H9 (cell line): ENCODE data around the gene TM9SF2. TPM values are rescaled to one million over a fixed set of nuclear protein-coding genes. Genes with fewer than 3 reads are reported as not detected.

ENCODE experiments used
- DNase-seq: peaks from one replicate; pipeline ENCODE4 v3.0.0-alpha.2; 2017
- H2AFZ ChIP-seq: one replicate; pipeline ENCODE4 v1.6.1; 2013; ENCODE audit warnings: mild to moderate bottlenecking, low read length, control low read depth, moderate library complexity
- H2AK5ac ChIP-seq: 2 replicates; pipeline ENCODE4 v1.6.1; 2013; ENCODE audit warnings: low read length, control low read depth, mixed read lengths; ENCODE audit not compliant: insufficient read length
- H2BK120ac ChIP-seq: one replicate; pipeline ENCODE4 v1.6.1; 2013; ENCODE audit warnings: low read depth, mild to moderate bottlenecking, low read length, control low read depth, inconsistent platforms; ENCODE audit not compliant: poor library complexity, severe bottlenecking
- H2BK12ac ChIP-seq: 2 replicates; pipeline ENCODE4 v1.6.1; 2013; ENCODE audit warnings: low read length, control low read depth, mixed read lengths, low read depth; ENCODE audit not compliant: insufficient read length
- H2BK15ac ChIP-seq: 2 replicates; pipeline ENCODE4 v1.6.1; 2013; ENCODE audit warnings: low read depth, low read length, control low read depth
- H2BK20ac ChIP-seq: one replicate; pipeline ENCODE4 v1.6.1; 2013; ENCODE audit warnings: low read depth, mild to moderate bottlenecking, low read length, control low read depth, inconsistent platforms; ENCODE audit not compliant: poor library complexity, severe bottlenecking
- H2BK5ac ChIP-seq: 2 replicates; pipeline ENCODE4 v1.6.1; 2013; ENCODE audit warnings: low read length, control low read depth, mixed read lengths; ENCODE audit not compliant: insufficient read length
- H3K14ac ChIP-seq: 2 replicates; pipeline ENCODE4 v1.6.1; 2013; ENCODE audit warnings: low read length, control low read depth; ENCODE audit not compliant: insufficient read depth
- H3K18ac ChIP-seq: 2 replicates; pipeline ENCODE4 v1.6.1; 2013; ENCODE audit warnings: low read depth, mild to moderate bottlenecking, mixed read lengths, low read length, control low read depth; ENCODE audit not compliant: insufficient read length
- H3K23ac ChIP-seq: 2 replicates; pipeline ENCODE4 v1.6.1; 2013; ENCODE audit warnings: low read length, control low read depth, mixed read lengths, low read depth; ENCODE audit not compliant: insufficient read length
- H3K23me2 ChIP-seq: 2 replicates; pipeline ENCODE4 v1.6.1; 2013; ENCODE audit warnings: low read depth, mild to moderate bottlenecking, mixed read lengths, low read length, control low read depth; ENCODE audit not compliant: insufficient read length, poor library complexity, severe bottlenecking
- H3K27ac ChIP-seq: 2 replicates; pipeline ENCODE4 v1.5.1; 2013; ENCODE audit warnings: low read length, control low read depth, mixed read lengths, low read depth; ENCODE audit not compliant: insufficient read length
- H3K27me3 ChIP-seq: 2 replicates; pipeline ENCODE4 v1.6.1; 2013; ENCODE audit warnings: low read length, control low read depth, inconsistent platforms; ENCODE audit not compliant: insufficient read depth
- H3K4ac ChIP-seq: 2 replicates; pipeline ENCODE4 v1.6.1; 2013; ENCODE audit warnings: low read depth, mild to moderate bottlenecking, control low read depth, inconsistent platforms, low read length, moderate library complexity
- H3K4me1 ChIP-seq: 2 replicates; pipeline ENCODE4 v1.6.1; 2013; ENCODE audit warnings: low read length, control low read depth, inconsistent platforms; ENCODE audit not compliant: insufficient read depth
- H3K4me2 ChIP-seq: 2 replicates; pipeline ENCODE4 v1.6.1; 2013; ENCODE audit warnings: low read length, control low read depth, mixed read lengths; ENCODE audit not compliant: insufficient read length, insufficient read depth
- H3K56ac ChIP-seq: 2 replicates; pipeline ENCODE4 v1.6.1; 2013; ENCODE audit warnings: low read depth, mild to moderate bottlenecking, mixed read lengths, low read length, control low read depth; ENCODE audit not compliant: insufficient read length
- H3K79me1 ChIP-seq: 2 replicates; pipeline ENCODE4 v1.6.1; 2013; ENCODE audit warnings: low read depth, mild to moderate bottlenecking, moderate library complexity, low read length, control low read depth, inconsistent platforms; ENCODE audit not compliant: insufficient read depth, poor library complexity, severe bottlenecking
- H3K79me2 ChIP-seq: 2 replicates; pipeline ENCODE4 v1.6.1; 2013; ENCODE audit warnings: low read length, control low read depth, inconsistent platforms; ENCODE audit not compliant: insufficient read depth
- H3K9ac ChIP-seq: 2 replicates; pipeline ENCODE4 v1.6.1; 2013; ENCODE audit warnings: low read length, control low read depth, mixed read lengths; ENCODE audit not compliant: insufficient read length; ENCODE audit errors: extremely low read depth
- H3K9me3 ChIP-seq: one replicate; pipeline ENCODE4 v1.6.1; 2013; ENCODE audit warnings: low read depth, low read length, inconsistent platforms; ENCODE audit not compliant: control insufficient read depth
- H3T11ph ChIP-seq: one replicate; pipeline ENCODE4 v1.6.1; 2013; ENCODE audit warnings: mild to moderate bottlenecking, low read length, control low read depth, inconsistent platforms
- H4K20me1 ChIP-seq: one replicate; pipeline ENCODE4 v1.6.1; 2013; ENCODE audit not compliant: control insufficient read depth, insufficient read length, insufficient read depth
- H4K5ac ChIP-seq: 2 replicates; pipeline ENCODE4 v1.6.1; 2013; ENCODE audit warnings: low read depth, mild to moderate bottlenecking, mixed read lengths, low read length, control low read depth; ENCODE audit not compliant: insufficient read length
- H4K8ac ChIP-seq: replicated peaks from 2 replicates; pipeline ENCODE4 v1.6.1; 2013; ENCODE audit warnings: low read length, control low read depth, mixed read lengths, low read depth; ENCODE audit not compliant: insufficient read length
- H4K91ac ChIP-seq: 2 replicates; pipeline ENCODE4 v1.6.1; 2013; ENCODE audit warnings: low read depth, mild to moderate bottlenecking, moderate library complexity, mixed read lengths, low read length, control low read depth; ENCODE audit not compliant: insufficient read length
- H3K27ac Mint-ChIP-seq, 3 experiments: 2 replicates in 2 of 3; 3 replicates in 1 of 3; pipeline ENCODE4 v1.8.0; 2020 to 2021; ENCODE audit warnings: mixed read lengths in 3 of 3, mild to moderate bottlenecking in 1 of 3, moderate library complexity in 1 of 3
- H3K27me3 Mint-ChIP-seq: 2 replicates; pipeline ENCODE4 v1.8.0; 2021; ENCODE audit warnings: low read depth, mild to moderate bottlenecking, moderate library complexity, mixed read lengths
- H3K36me3 Mint-ChIP-seq, 3 experiments: 2 replicates in 2 of 3; 3 replicates in 1 of 3; pipeline ENCODE4 v1.8.0; 2020 to 2021; ENCODE audit warnings: low read depth in 3 of 3, mixed read lengths in 3 of 3; ENCODE audit not compliant: insufficient read depth in 1 of 3
- H3K4me1 Mint-ChIP-seq, 2 experiments: 2 replicates each; pipeline ENCODE4 v1.8.0; 2020; ENCODE audit warnings: mixed read lengths in 2 of 2
- H3K4me3 Mint-ChIP-seq, 2 experiments: 2 replicates in 1 of 2; 3 replicates in 1 of 2; pipeline ENCODE4 v1.8.0; 2020 to 2021; ENCODE audit warnings: mild to moderate bottlenecking in 2 of 2, mixed read lengths in 2 of 2, moderate library complexity in 1 of 2
- H3K9me3 Mint-ChIP-seq, 2 experiments: 2 replicates in 1 of 2; 3 replicates in 1 of 2; pipeline ENCODE4 v1.8.0; 2020; ENCODE audit warnings: mild to moderate bottlenecking in 2 of 2, mixed read lengths in 2 of 2, moderate library complexity in 1 of 2
- whole genome bisulfite sequencing: extraction: QIAGEN DNeasy Blood & Tissue Kit; methylation state at CpG from one replicate; pipeline ENCODE4 v1.1.7; 2013; ENCODE audit warnings: missing lambda C conversion rate, low lambda C conversion rate, mixed read lengths; ENCODE audit not compliant: insufficient read length; ENCODE audit errors: extremely low coverage; 5-methylcytosine and 5-hydroxymethylcytosine counted together
- total RNA-seq: library from RNA; stranded (reverse); gene quantifications from 2 replicates; pipeline ENCODE4 v1.2.1, GENCODE V29; 2021
- TF ChIP-seq, protein P1 (sequence below): fragments of 200-600 bp; sonication (generic); conservative IDR thresholded peaks from 3 replicates; pipeline ENCODE4 v1.8.0; 2021; ENCODE audit warnings: antibody characterized with exemption, mild to moderate bottlenecking

TM9SF2 gene
- total RNA-seq, 1 experiment from 2014 or later = 86.1 TPM

DNA sequence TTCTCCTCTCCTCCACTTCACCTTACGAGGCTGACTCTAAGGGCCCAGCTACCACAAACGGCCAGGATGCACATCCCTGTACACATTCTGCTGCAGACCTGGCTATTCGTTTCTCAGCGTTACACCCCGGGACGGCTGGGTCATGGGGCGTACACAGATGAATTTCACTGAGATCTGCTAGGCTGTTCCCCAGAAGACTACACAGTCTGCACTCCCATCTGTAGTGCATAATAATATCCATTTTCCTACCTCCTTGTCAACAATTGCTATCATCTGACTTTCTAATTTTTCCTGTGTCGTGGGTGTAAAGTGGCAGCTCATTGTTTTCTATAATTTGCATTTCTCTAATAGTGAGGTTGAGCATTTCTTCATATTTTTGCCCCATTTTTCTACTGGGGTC, 85.7 kb downstream of the TM9SF2 start:
- no peak overlapping the region for H4K91ac ChIP-seq
- no peak overlapping the region for H3K27ac ChIP-seq
- no peaks in the 10 kb centered on the region for H3K36me3 Mint-ChIP-seq
- H2BK15ac ChIP-seq = no peak overlapping the region
- H3K9me3 Mint-ChIP-seq = no peaks in the 10 kb centered on the region
- H2BK20ac ChIP-seq = no peak overlapping the region
- H3K4ac ChIP-seq = no peak overlapping the region
- no peak overlapping the region for H2BK120ac ChIP-seq
- no peaks in the 10 kb centered on the region for H3K79me1 ChIP-seq
- H3K4me3 Mint-ChIP-seq = no peak overlapping the region
- no peak overlapping the region for H3T11ph ChIP-seq
- H3K4me1 Mint-ChIP-seq = peaks cover 3 to 4% of the 10 kb centered on the region in 2 experiments; a peak in 1 of 4 replicates
- TF ChIP-seq, protein P1, sequence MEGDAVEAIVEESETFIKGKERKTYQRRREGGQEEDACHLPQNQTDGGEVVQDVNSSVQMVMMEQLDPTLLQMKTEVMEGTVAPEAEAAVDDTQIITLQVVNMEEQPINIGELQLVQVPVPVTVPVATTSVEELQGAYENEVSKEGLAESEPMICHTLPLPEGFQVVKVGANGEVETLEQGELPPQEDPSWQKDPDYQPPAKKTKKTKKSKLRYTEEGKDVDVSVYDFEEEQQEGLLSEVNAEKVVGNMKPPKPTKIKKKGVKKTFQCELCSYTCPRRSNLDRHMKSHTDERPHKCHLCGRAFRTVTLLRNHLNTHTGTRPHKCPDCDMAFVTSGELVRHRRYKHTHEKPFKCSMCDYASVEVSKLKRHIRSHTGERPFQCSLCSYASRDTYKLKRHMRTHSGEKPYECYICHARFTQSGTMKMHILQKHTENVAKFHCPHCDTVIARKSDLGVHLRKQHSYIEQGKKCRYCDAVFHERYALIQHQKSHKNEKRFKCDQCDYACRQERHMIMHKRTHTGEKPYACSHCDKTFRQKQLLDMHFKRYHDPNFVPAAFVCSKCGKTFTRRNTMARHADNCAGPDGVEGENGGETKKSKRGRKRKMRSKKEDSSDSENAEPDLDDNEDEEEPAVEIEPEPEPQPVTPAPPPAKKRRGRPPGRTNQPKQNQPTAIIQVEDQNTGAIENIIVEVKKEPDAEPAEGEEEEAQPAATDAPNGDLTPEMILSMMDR = no peak
- H3K4me1 ChIP-seq = no peaks in the 10 kb centered on the region
- no peak overlapping the region for H3K56ac ChIP-seq
- H3K23ac ChIP-seq = no peak overlapping the region
- no peaks in the 10 kb centered on the region for H4K20me1 ChIP-seq
- no peak overlapping the region for H3K14ac ChIP-seq
- H3K18ac ChIP-seq = no peak overlapping the region
- H3K27me3 ChIP-seq = no peaks in the 10 kb centered on the region
- no peak for DNase-seq
- H2AK5ac ChIP-seq = no peak overlapping the region
- H3K9ac ChIP-seq = no peak overlapping the region
- WGBS = no CpG with 5 or more reads among the region's 8 CpGs
- no peak overlapping the region for H3K4me2 ChIP-seq
- no peaks in the 10 kb centered on the region for H3K9me3 ChIP-seq
- H4K8ac ChIP-seq = no peak overlapping the region
- no peak overlapping the region for H2BK12ac ChIP-seq
- no peak overlapping the region for H3K27ac Mint-ChIP-seq
- H2BK5ac ChIP-seq = no peak overlapping the region
- no peaks in the 10 kb centered on the region for H3K79me2 ChIP-seq
- no peak overlapping the region for H2AFZ ChIP-seq
- peaks cover 2% of the 10 kb centered on the region for H3K27me3 Mint-ChIP-seq
- H3K23me2 ChIP-seq = no peaks in the 10 kb centered on the region
- H4K5ac ChIP-seq = no peak overlapping the region
